ENCODE data around the gene ALPK3. TPM values are rescaled to one million over a fixed set of nuclear protein-coding genes. Genes with fewer than 3 reads are reported as not detected.

Gene ALPK3
- total RNA-seq, 1 donor from 2014 or later = 5.4 TPM

DNA sequence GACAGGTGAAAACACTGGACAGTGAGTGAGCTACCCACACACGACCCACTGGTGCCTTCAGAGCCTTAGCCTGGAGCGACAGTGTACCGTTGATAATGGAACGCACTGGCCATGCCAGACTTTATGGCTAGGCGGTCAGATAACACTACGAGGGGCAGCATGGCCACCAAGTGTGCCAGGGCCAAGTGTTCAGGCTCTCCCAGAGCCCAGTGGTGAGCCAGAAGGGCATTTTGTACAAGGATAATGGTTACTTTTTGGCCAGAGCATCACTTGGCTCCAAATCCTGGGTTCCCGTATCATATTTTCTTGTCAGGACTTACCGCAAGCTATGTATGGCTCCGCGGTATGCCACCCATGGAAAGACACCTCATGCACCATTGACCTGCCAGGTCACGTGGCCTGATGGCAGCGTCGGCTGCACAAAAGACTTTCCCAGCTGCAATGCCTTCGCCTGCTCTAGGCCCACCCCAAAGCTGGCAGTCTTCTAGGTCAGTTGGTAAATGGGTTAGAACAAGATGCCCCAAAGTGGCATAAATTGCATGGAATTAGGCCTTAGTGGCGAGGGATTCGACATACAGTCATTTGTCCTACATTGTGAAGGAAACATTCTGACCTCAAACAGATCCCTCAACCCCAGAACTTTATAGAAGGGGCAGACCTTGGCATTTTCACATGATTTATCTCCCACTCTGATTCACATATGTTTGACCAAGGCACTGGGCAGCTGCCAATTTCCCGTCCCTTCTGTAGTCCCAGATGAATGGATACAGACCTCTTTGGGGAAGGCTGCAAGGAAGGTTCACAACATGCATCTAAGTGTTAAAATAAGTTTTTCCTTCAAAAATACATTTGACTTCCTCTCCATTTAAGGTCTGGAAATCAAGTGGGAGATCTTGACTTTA, 55.1 kb downstream of the ALPK3 start:
- Mint-ChIP-seq H3K36me3 (peaks cover 2% of the 10 kb centered on the region), H3K9me3 (peaks cover 3% of the 10 kb centered on the region), H3K27me3 (ENCODE audit: insufficient read depth, low read depth) (peaks cover 2% of the 10 kb centered on the region), H3K27ac (no peak overlapping the region), H3K4me1 (peaks cover 8% of the 10 kb centered on the region), H3K4me3 (no peak overlapping the region)
- no peak overlapping the region for H3K4me3 ChIP-seq
- H3K4me1 ChIP-seq = no peaks in the 10 kb centered on the region
- no peaks in the 10 kb centered on the region for H4K20me1 ChIP-seq (ENCODE audit: low read depth)
- no peak for DNase-seq (ENCODE audit: low spot score)
- H2AFZ ChIP-seq (replicated peaks) = no peak overlapping the region
- H3K9ac ChIP-seq = no peak overlapping the region
- TF ChIP-seq EZH2phosphoT487 (IDR thresholded peaks at IDR 0.05) (no peak), EZH2 (IDR thresholded peaks at IDR 0.05) (no peak)
- TF ChIP-seq, protein P1, sequence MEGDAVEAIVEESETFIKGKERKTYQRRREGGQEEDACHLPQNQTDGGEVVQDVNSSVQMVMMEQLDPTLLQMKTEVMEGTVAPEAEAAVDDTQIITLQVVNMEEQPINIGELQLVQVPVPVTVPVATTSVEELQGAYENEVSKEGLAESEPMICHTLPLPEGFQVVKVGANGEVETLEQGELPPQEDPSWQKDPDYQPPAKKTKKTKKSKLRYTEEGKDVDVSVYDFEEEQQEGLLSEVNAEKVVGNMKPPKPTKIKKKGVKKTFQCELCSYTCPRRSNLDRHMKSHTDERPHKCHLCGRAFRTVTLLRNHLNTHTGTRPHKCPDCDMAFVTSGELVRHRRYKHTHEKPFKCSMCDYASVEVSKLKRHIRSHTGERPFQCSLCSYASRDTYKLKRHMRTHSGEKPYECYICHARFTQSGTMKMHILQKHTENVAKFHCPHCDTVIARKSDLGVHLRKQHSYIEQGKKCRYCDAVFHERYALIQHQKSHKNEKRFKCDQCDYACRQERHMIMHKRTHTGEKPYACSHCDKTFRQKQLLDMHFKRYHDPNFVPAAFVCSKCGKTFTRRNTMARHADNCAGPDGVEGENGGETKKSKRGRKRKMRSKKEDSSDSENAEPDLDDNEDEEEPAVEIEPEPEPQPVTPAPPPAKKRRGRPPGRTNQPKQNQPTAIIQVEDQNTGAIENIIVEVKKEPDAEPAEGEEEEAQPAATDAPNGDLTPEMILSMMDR (IDR thresholded peaks at IDR 0.05) = no peak
- no peaks in the 10 kb centered on the region for H3K9me3 ChIP-seq (ENCODE audit: low read depth)
- no peaks in the 10 kb centered on the region for H3K79me2 ChIP-seq (ENCODE audit: low read depth)
- H3K36me3 ChIP-seq = no peaks in the 10 kb centered on the region
- no peaks in the 10 kb centered on the region for H3K27me3 ChIP-seq
- no peak overlapping the region for H3K4me2 ChIP-seq
- no peak overlapping the region for H3K27ac ChIP-seq
- H3F3A ChIP-seq (ENCODE audit: low read depth) = no peaks in the 10 kb centered on the region

DNA sequence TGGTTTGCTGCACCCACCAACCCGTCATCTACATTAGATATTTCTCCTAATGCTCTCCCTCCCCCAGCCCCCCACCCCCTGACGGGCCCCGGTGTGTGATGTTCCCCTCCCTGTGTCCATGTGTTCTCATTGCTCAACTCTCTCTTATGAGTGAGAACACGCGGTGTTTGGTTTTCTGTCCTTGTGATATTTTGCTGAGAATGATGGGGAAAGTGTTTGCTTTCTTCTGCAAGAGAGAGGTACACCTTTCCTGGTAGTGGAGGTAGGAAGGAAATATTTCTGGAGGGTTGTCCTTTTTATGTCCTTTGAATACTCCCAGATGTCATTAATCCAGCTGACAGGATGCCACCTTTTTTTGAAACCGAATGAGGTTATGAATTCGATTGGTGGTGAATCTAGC, 56.8 kb downstream of the ALPK3 start:
- Histone ChIP-seq H2AFZ (replicated peaks) (no peak overlapping the region), H3K4me2 (no peak overlapping the region), H3K4me3 (no peak overlapping the region), H3K4me1 (no peaks in the 10 kb centered on the region), H3F3A (ENCODE audit: low read depth) (no peaks in the 10 kb centered on the region), H3K9me3 (ENCODE audit: low read depth) (no peaks in the 10 kb centered on the region), H4K20me1 (ENCODE audit: low read depth) (no peaks in the 10 kb centered on the region), H3K79me2 (ENCODE audit: low read depth) (no peaks in the 10 kb centered on the region), H3K27ac (no peak overlapping the region), H3K36me3 (no peaks in the 10 kb centered on the region), H3K9ac (no peak overlapping the region), H3K27me3 (no peaks in the 10 kb centered on the region)
- no peak overlapping the region for H3K4me3 Mint-ChIP-seq
- H3K27ac Mint-ChIP-seq = no peak overlapping the region
- TF ChIP-seq EZH2phosphoT487 (IDR thresholded peaks at IDR 0.05) (no peak), EZH2 (IDR thresholded peaks at IDR 0.05) (no peak)
- TF ChIP-seq, protein P1 (IDR thresholded peaks at IDR 0.05) = no peak
- DNase-seq (ENCODE audit: low spot score) = no peak
- peaks cover under 1% of the 10 kb centered on the region for H3K27me3 Mint-ChIP-seq (ENCODE audit: insufficient read depth, low read depth)
- no peaks in the 10 kb centered on the region for H3K36me3 Mint-ChIP-seq
- peaks cover 11% of the 10 kb centered on the region for H3K4me1 Mint-ChIP-seq
- H3K9me3 Mint-ChIP-seq = peaks cover under 1% of the 10 kb centered on the region

DNA sequence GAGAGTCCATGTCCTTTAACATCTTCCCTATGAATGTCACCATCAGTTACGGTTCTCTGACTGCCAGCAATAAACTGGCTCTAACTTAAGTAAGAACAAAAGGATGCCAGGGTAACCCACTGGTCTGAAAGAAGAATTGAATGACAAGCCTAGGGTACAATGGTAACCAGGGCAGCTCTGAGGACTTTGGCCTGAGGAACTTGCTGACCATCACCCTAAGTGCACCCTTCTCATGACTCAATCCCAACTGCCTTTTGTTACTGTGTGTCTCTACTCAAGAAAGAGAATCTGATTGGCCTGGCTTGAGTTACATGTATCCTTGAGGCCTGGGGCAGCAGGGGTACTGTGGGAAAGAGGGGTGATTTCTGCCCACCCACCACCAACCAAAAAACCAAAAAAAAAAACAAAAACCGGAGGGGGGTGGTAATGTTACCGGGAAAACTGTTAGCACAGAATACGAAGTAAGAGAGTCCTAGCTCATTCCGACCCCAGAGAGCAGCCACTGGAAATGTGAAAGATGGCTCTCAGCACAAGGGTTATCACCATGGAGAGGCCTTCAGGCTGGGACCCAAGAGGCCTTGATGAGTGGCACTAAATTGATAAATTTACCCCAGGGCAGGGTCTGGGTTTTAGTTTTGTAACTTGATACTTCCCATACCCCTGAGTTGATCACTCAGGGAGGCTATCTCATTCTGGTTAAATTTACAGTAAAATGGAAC, 58.0 kb downstream of the ALPK3 start:
- Histone ChIP-seq H2AFZ (replicated peaks) (no peak overlapping the region), H3K4me2 (no peak overlapping the region), H3K4me3 (no peak overlapping the region), H3K36me3 (no peaks in the 10 kb centered on the region), H3F3A (ENCODE audit: low read depth) (no peaks in the 10 kb centered on the region), H3K9ac (no peak overlapping the region), H4K20me1 (ENCODE audit: low read depth) (no peaks in the 10 kb centered on the region), H3K79me2 (ENCODE audit: low read depth) (no peaks in the 10 kb centered on the region), H3K4me1 (no peaks in the 10 kb centered on the region), H3K27ac (no peak overlapping the region), H3K27me3 (no peaks in the 10 kb centered on the region), H3K9me3 (ENCODE audit: low read depth) (no peaks in the 10 kb centered on the region)
- Mint-ChIP-seq H3K27ac (no peak overlapping the region), H3K36me3 (no peaks in the 10 kb centered on the region), H3K9me3 (no peaks in the 10 kb centered on the region), H3K4me3 (no peak overlapping the region), H3K4me1 (peaks cover 13% of the 10 kb centered on the region), H3K27me3 (ENCODE audit: insufficient read depth, low read depth) (peaks cover 4% of the 10 kb centered on the region)
- no peak for TF ChIP-seq EZH2 (IDR thresholded peaks at IDR 0.05)
- TF ChIP-seq, protein P1 (IDR thresholded peaks at IDR 0.05) = no peak
- TF ChIP-seq EZH2phosphoT487 (IDR thresholded peaks at IDR 0.05) = no peak
- DNase-seq (ENCODE audit: low spot score) = no peak

Measured in neural progenitor cell (in vitro differentiated cells).